EH (cell line): ENCODE results near the gene SHMT1.
"Not testable (repeated sequence)": the region's sequence is repeated elsewhere in the genome, so short reads cannot be mapped to it uniquely, and the experiment has no call there.

ENCODE experiments used
- DNase-seq: peaks from one replicate; pipeline ENCODE4 v3.0.0-alpha.2; 2015; ENCODE audit warnings: low read depth

Gene SHMT1

GRCh38 chr17:18378205-18378505 is 14.8 kb upstream of the SHMT1 start:
- DNase-seq = no peak

GRCh38 chr17:18377437-18378204 is 14.3 kb upstream of the SHMT1 start, which contains the start of gene EVPLL:
TSS of gene EVPLL (plus strand) at chr17:18377778. CDS start at chr17:18380938, 3,160 bp downstream.
- no peak for DNase-seq

- no peak for DNase-seq
Measured at GRCh38 chr17:18374216-18374615, 10.9 kb upstream of the SHMT1 start.

GRCh38 chr17:18373181-18373580 is 9.8 kb upstream of the SHMT1 start:
- not testable (repeated sequence) for DNase-seq

- peak; percentile 7 for DNase-seq
Measured at GRCh38 chr17:18371455-18371854, 8.1 kb upstream of the SHMT1 start.

GRCh38 chr17:18370761-18371160 is 7.4 kb upstream of the SHMT1 start:
- no peak for DNase-seq

GRCh38 chr17:18368946-18369345 is 5.6 kb upstream of the SHMT1 start:
- DNase-seq = no peak

GRCh38 chr17:18364166-18364565 is 816 bp upstream of the SHMT1 start:
- DNase-seq = no peak

GRCh38 chr17:18362698-18363100 is 651 bp downstream of the SHMT1 start:
- peak; percentile 24 for DNase-seq

- DNase-seq = no peak
Measured at GRCh38 chr17:18361837-18362697, 1.3 kb downstream of the SHMT1 start.

GRCh38 chr17:18360518-18360917 is 2.8 kb downstream of the SHMT1 start:
- DNase-seq = no peak

GRCh38 chr17:18356624-18357023 is 6.7 kb downstream of the SHMT1 start:
- peak; percentile 27 for DNase-seq

GRCh38 chr17:18353541-18353940 is 9.8 kb downstream of the SHMT1 start:
- no peak for DNase-seq

GRCh38 chr17:18344021-18344420 is 19.3 kb downstream of the SHMT1 start:
- DNase-seq = no peak

GRCh38 chr17:18339933-18340332 is 23.4 kb downstream of the SHMT1 start:
- DNase-seq = no peak

- DNase-seq = not testable (repeated sequence)
Measured at GRCh38 chr17:18338158-18338557, 25.2 kb downstream of the SHMT1 start.

GRCh38 chr17:18332909-18333489 is 30.4 kb downstream of the SHMT1 start:
- DNase-seq = peak; percentile 28

- no peak for DNase-seq
Measured at GRCh38 chr17:18331879-18332278, 31.5 kb downstream of the SHMT1 start.

GRCh38 chr17:18328643-18329204 is 34.6 kb downstream of the SHMT1 start:
- no peak for DNase-seq

- no peak for DNase-seq
Measured at GRCh38 chr17:18327556-18327955, 35.8 kb downstream of the SHMT1 start.

- DNase-seq = no peak
Measured at GRCh38 chr17:18327093-18327492, 36.3 kb downstream of the SHMT1 start.

- DNase-seq = no peak
Measured at GRCh38 chr17:18326572-18326971, 36.8 kb downstream of the SHMT1 start.

- no peak for DNase-seq
Measured at GRCh38 chr17:18326039-18326438, 37.3 kb downstream of the SHMT1 start.
